GM12878 (cell line): ENCODE results near the gene COQ2. TPM values are rescaled to one million over a fixed set of nuclear protein-coding genes. Genes with fewer than 3 reads are reported as not detected.
"Not testable (repeated sequence)": the region's sequence is repeated elsewhere in the genome, so short reads cannot be mapped to it uniquely, and the experiment has no call there.

Experiments
- ATAC-seq: fragments of 200-7000 bp; cut with Tn5 transposase; 3 replicates; pipeline ENCODE4 v1.9.1; 2020; ENCODE audit warnings: mild to moderate bottlenecking, moderate library complexity
- BruUV-seq: library from RNA; stranded (reverse); fragments of 400-500 nt; replicated peaks from 2 replicates; lab custom pipeline; 2021; lab: Mats Ljungman, UMichigan
- CTCF ChIA-PET: fragments of 300-600 bp; sonication (Branson Sonifier 250); formaldehyde crosslinking; extraction: SDS; loops from one replicate; lab custom pipeline; 2021; ENCODE audit warnings: inconsistent platforms; lab: Yijun Ruan, JAX
- POLR2A ChIA-PET: fragments of 350-600 bp; formaldehyde crosslinking; extraction: SDS; loops from one replicate; lab custom pipeline; 2021; ENCODE audit warnings: inconsistent platforms; lab: Charles Lee
- RAD21 ChIA-PET: fragments of 300-600 bp; sonication (Branson Sonifier 250); formaldehyde crosslinking; loops from one replicate; lab custom pipeline; 2023; ENCODE audit warnings: antibody characterized with exemption; ENCODE audit not compliant: unreplicated experiment; lab: Charles Lee
- SMC1A ChIA-PET: fragments of 300-600 bp; sonication (Branson Sonifier 250); formaldehyde crosslinking; loops from one replicate; lab custom pipeline; 2023; ENCODE audit not compliant: unreplicated experiment, uncharacterized antibody; lab: Charles Lee
- DNase-seq: peaks from one replicate; pipeline ENCODE4 v3.0.0-alpha.2; 2011; ENCODE audit warnings: low read depth, low spot score
- FAIRE-seq: peaks from 3 replicates; lab custom pipeline; 2011; peaks lifted over from hg19 to GRCh38; lab: Jason Lieb, UNC
- H2AFZ ChIP-seq: 2 replicates; pipeline ENCODE4 v1.6.0; 2011; ENCODE audit warnings: low read depth, low read length, control low read depth; ENCODE audit not compliant: control insufficient read depth
- H3K27ac ChIP-seq: 2 replicates; pipeline ENCODE4 v1.5.1; 2011; ENCODE audit warnings: control low read depth; ENCODE audit not compliant: control insufficient read depth, insufficient read depth
- H3K27me3 ChIP-seq, 2 experiments: replicated peaks in 1 of 2; 2 replicates each; pipeline versions ENCODE4 v1.6.0 to v1.6.1; 2011; ENCODE audit warnings: low read length in 1 of 2; ENCODE audit not compliant: control insufficient read depth in 2 of 2, insufficient read depth in 2 of 2
- H3K36me3 ChIP-seq, 2 experiments: 2 replicates each; pipeline ENCODE4 v1.5.1; 2011; ENCODE audit warnings: low read length in 1 of 2; ENCODE audit not compliant: control insufficient read depth in 2 of 2, insufficient read depth in 2 of 2
- H3K4me1 ChIP-seq: 2 replicates; pipeline ENCODE4 v1.6.1; 2011; ENCODE audit warnings: mild to moderate bottlenecking, low read length, moderate library complexity, mixed read lengths; ENCODE audit not compliant: control insufficient read depth, insufficient read depth
- H3K4me2 ChIP-seq: 2 replicates; pipeline ENCODE4 v1.6.0; 2011; ENCODE audit warnings: control low read depth; ENCODE audit not compliant: control insufficient read depth, insufficient read depth
- H3K4me3 ChIP-seq: fragments of 200-600 bp; sonication (generic); 2 replicates; pipeline ENCODE4 v1.5.1; 2016
- H3K79me2 ChIP-seq: 2 replicates; pipeline ENCODE4 v1.6.0; 2011; ENCODE audit warnings: low read length; ENCODE audit not compliant: control insufficient read depth, insufficient read depth
- H3K9ac ChIP-seq: 2 replicates; pipeline ENCODE4 v1.8.0; 2011; ENCODE audit warnings: low read length, control low read depth, mixed read lengths; ENCODE audit not compliant: control insufficient read depth, insufficient read depth
- H3K9me3 ChIP-seq: replicated peaks from 3 replicates; pipeline ENCODE4 v1.5.1; 2011; ENCODE audit warnings: mild to moderate bottlenecking, low read length; ENCODE audit not compliant: control insufficient read depth, insufficient read depth
- H4K20me1 ChIP-seq: 2 replicates; pipeline ENCODE4 v1.6.0; 2011; ENCODE audit not compliant: control insufficient read depth, insufficient read depth
- MXI1 ChIP-seq: fragments of 150-350 bp; IDR thresholded peaks from 2 replicates; pipeline ENCODE4 v1.6.1; 2011; ENCODE audit warnings: low read depth, mild to moderate bottlenecking, inconsistent platforms, low read length, improper control_type of control experiment
- RELA ChIP-seq: fragments of 450-650 bp; IDR thresholded peaks from 2 replicates; pipeline ENCODE4 v1.8.0; 2014; ENCODE audit warnings: borderline replicate concordance; ENCODE audit not compliant: partially characterized antibody
- STAT1 ChIP-seq: fragments of 450-650 bp; conservative IDR thresholded peaks from 2 replicates; pipeline ENCODE4 v1.6.1; 2014; ENCODE audit warnings: antibody characterized with exemption, mild to moderate bottlenecking
- WGBS: methylation state at CpG from one replicate; pipeline ENCODE4 v1.1.6; 2016; ENCODE audit warnings: low lambda C conversion rate; ENCODE audit not compliant: insufficient replicate concordance, insufficient coverage; ENCODE audit errors: missing lambda C conversion rate; 5-methylcytosine and 5-hydroxymethylcytosine counted together
- in situ Hi-C: fragments of 300-500 bp; cut with MboI; formaldehyde crosslinking; loops from 9 replicates; pipeline ENCODE4 v1.14.3; 2018; ENCODE audit warnings: mixed read lengths
- intact Hi-C: fragments of 100-400 bp; cut with micrococcal nuclease; formaldehyde crosslinking; loops from one replicate; pipeline ENCODE4 v1.14.2; 2022; ENCODE audit not compliant: unreplicated experiment
- polyA plus RNA-seq, 11 experiments: library from polyadenylated mRNA; depleted of rRNA in 4 of 11; unstranded in 6 of 11; stranded (reverse) in 5 of 11; fragments of >200 nt; fragmentation: Nextera tagmentation in 4 of 11; fragmentation: Illumina TruSeq in 1 of 11; extraction: Ambion mirVana in 4 of 11; extraction: Trizol in 1 of 11; gene quantifications; 1 replicate in 1 of 11; 2 replicates in 10 of 11; pipeline versions ENCODE4 v1.2.1 to v1.2.3, GENCODE V29; 2011 to 2016; ENCODE audit warnings: inconsistent platforms in 2 of 11, missing spikeins in 2 of 11, low read depth in 1 of 11
- total RNA-seq, 4 experiments: library from RNA; depleted of rRNA in 3 of 4; stranded (reverse); fragments of >200 nt in 3 of 4; fragmentation: Illumina TruSeq in 1 of 4; extraction: Trizol in 1 of 4; gene quantifications; 2 replicates each; pipeline versions ENCODE4 v1.2.1 to v1.2.3, GENCODE V29; 2013 to 2021
- TF ChIP-seq, protein P1 (sequence below): fragments of 450-650 bp; IDR thresholded peaks from 2 replicates; pipeline ENCODE4 v1.6.1; 2017; ENCODE audit warnings: borderline replicate concordance
- TF ChIP-seq, protein P2 (sequence below): fragments of 450-650 bp; IDR thresholded peaks from 2 replicates; pipeline ENCODE4 v1.6.1; 2018; ENCODE audit warnings: borderline replicate concordance, mild to moderate bottlenecking; ENCODE audit not compliant: partially characterized antibody

Gene COQ2
- total and polyA plus RNA-seq, 10 of the 15 experiments (the other 5 are each of a cell fraction or from before 2014, with no cell fraction given), result 5.0 to 46.7 (median 19.1) TPM

DNA sequence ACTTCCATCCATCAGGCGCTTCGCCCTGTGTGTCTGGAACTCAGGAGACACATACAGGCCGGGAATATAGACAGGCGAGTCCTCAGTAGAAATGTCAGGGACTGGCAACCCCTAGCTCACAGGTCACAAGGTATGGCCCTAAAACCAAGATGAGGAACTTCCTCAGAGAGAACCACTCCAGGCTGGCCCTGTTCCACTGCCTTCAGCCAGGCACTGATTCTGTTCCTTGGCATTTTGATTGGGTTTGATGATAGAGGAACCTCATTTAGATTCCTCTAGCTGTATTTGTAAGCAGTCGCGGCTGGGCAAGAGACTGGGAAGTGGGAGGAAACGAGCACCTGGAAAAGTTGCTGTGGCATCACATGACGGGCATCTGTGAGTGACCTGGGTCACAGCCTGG is 41.9 kb upstream of the COQ2 start (continued):
- no peak for TF ChIP-seq RELA
- TF ChIP-seq, protein P1, sequence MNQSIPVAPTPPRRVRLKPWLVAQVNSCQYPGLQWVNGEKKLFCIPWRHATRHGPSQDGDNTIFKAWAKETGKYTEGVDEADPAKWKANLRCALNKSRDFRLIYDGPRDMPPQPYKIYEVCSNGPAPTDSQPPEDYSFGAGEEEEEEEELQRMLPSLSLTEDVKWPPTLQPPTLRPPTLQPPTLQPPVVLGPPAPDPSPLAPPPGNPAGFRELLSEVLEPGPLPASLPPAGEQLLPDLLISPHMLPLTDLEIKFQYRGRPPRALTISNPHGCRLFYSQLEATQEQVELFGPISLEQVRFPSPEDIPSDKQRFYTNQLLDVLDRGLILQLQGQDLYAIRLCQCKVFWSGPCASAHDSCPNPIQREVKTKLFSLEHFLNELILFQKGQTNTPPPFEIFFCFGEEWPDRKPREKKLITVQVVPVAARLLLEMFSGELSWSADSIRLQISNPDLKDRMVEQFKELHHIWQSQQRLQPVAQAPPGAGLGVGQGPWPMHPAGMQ, result no peak
- no peak for TF ChIP-seq STAT1
- no peak for TF ChIP-seq MXI1
- TF ChIP-seq, protein P2, sequence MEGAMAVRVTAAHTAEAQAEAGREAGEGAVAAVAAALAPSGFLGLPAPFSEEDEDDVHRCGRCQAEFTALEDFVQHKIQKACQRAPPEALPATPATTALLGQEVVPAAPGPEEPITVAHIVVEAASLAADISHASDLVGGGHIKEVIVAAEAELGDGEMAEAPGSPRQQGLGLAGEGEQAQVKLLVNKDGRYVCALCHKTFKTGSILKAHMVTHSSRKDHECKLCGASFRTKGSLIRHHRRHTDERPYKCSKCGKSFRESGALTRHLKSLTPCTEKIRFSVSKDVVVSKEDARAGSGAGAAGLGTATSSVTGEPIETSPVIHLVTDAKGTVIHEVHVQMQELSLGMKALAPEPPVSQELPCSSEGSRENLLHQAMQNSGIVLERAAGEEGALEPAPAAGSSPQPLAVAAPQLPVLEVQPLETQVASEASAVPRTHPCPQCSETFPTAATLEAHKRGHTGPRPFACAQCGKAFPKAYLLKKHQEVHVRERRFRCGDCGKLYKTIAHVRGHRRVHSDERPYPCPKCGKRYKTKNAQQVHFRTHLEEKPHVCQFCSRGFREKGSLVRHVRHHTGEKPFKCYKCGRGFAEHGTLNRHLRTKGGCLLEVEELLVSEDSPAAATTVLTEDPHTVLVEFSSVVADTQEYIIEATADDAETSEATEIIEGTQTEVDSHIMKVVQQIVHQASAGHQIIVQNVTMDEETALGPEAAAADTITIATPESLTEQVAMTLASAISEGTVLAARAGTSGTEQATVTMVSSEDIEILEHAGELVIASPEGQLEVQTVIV, result no peak

DNA sequence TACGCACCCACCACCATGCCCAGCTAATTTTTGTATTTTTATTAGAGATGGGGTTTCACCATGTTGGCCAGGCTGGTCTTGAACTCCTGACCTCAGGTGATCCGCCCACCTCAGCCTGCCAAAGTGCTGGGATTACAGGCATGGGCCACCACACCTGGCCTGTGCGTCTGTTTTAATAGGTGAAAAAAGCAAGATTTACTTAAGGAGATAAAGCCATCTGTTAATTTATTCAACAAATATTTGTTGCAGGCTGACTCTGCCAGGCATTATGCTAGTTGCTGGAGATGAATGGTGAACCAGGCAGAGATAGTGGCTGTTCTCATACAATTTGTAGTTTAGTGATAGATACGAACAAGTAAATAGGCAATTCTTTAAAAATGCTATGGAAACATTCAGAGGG is 40.7 kb upstream of the COQ2 start:
- H3K36me3 ChIP-seq, FAIRE-seq, H4K20me1 ChIP-seq, POLR2A ChIA-PET, RAD21 ChIA-PET, SMC1A ChIA-PET, H3K9me3 ChIP-seq, H3K27me3 ChIP-seq, BruUV-seq, H3K4me3 ChIP-seq, in situ Hi-C loops, DNase-seq, H3K9ac ChIP-seq, H3K27ac ChIP-seq, H2AFZ ChIP-seq, H3K79me2 ChIP-seq, CTCF ChIA-PET, H3K4me2 ChIP-seq, H3K4me1 ChIP-seq, ATAC-seq: not testable (repeated sequence)
- intact Hi-C loops, result loop anchor here (5.0 kb wide), 1 partner anchor 268 kb away; no protein-coding TSS in a partner anchor
- 74% methylated on average over 4 of the region's 4 CpGs for WGBS
